Stomach (tissue), 9 donors: ENCODE data around the gene ADPRHL1. TPM values are rescaled to one million over a fixed set of nuclear protein-coding genes. Genes with fewer than 3 reads are reported as not detected.

ENCODE experiments used
- DNase-seq, 2 donors: peaks; one replicate each; pipeline versions ENCODE4 v3.0.0 to v3.0.0-alpha.2; 2013 to 2019
- H3K27ac ChIP-seq, 5 donors: fragments of 200-600 bp in 4 of 5; sonication (generic) in 4 of 5; one replicate each; pipeline ENCODE4 v1.5.1; 2013 to 2019; ENCODE audit warnings: mild to moderate bottlenecking in 1 of 5, moderate library complexity in 1 of 5
- H3K27me3 ChIP-seq, 3 donors: fragments of 200-600 bp; sonication (generic); one replicate each; pipeline ENCODE4 v1.5.1; 2017 to 2019; ENCODE audit warnings: mixed run types in 1 of 3
- H3K36me3 ChIP-seq, 4 donors: fragments of 200-600 bp; sonication (generic); 1 replicate in 3 of 4; 2 replicates in 1 of 4; pipeline ENCODE4 v1.5.1; 2016 to 2019
- H3K4me1 ChIP-seq, 4 donors: fragments of 200-600 bp; sonication (generic); one replicate each; pipeline ENCODE4 v1.5.1; 2016 to 2019
- H3K4me3 ChIP-seq, 4 donors: fragments of 200-600 bp; sonication (generic) in 3 of 4; one replicate each; pipeline ENCODE4 v1.5.1; 2016 to 2019; ENCODE audit warnings: mild to moderate bottlenecking in 1 of 4
- H3K9me3 ChIP-seq, 4 donors: fragments of 200-600 bp; sonication (generic); one replicate each; pipeline ENCODE4 v1.5.1; 2016 to 2019
- CTCF ChIP-seq, 7 experiments: fragments of 450-650 bp in 4 of 7; fragments of 200-600 bp in 3 of 7; sonication (generic) in 3 of 7; IDR thresholded peaks; one replicate each; pipeline ENCODE4 v1.5.1; 2016 to 2019; ENCODE audit warnings: antibody characterized with exemption in 7 of 7, control low read depth in 2 of 7, mild to moderate bottlenecking in 1 of 7
- EP300 ChIP-seq: sonication (generic); formaldehyde crosslinking; IDR thresholded peaks from one replicate; pipeline ENCODE4 v1.6.1; 2017; ENCODE audit warnings: antibody characterized with exemption
- POLR2A ChIP-seq, 4 donors: fragments of 450-650 bp; IDR thresholded peaks; one replicate each; pipeline ENCODE4 v1.6.1; 2016; ENCODE audit warnings: antibody characterized with exemption in 4 of 4, control low read depth in 2 of 4, mild to moderate bottlenecking in 1 of 4, moderate library complexity in 1 of 4
- POLR2AphosphoS5 ChIP-seq, 3 donors: sonication (generic); formaldehyde crosslinking; IDR thresholded peaks; one replicate each; pipeline ENCODE4 v1.6.1; 2016; ENCODE audit warnings: antibody characterized with exemption in 3 of 3
- WGBS, 5 donors: extraction: QIAGEN DNeasy Blood & Tissue Kit in 3 of 5; methylation state at CpG; one replicate each; pipeline versions ENCODE4 v1.1.5 to v1.1.7; 2013 to 2018; 5-methylcytosine and 5-hydroxymethylcytosine counted together
- intact Hi-C: fragments of 100-400 bp; cut with DNase I; formaldehyde crosslinking; loops from one replicate; pipeline ENCODE4 v1.15.1; 2023; ENCODE audit warnings: low total_unique reads
- polyA plus RNA-seq, 3 donors: library from polyadenylated mRNA; stranded (reverse); fragments of 200-250 nt; gene quantifications; one replicate each; pipeline ENCODE4 v1.2.3, GENCODE V29; 2013
- total RNA-seq, 5 donors: library from RNA; depleted of rRNA; stranded (reverse); fragments of >200 nt; gene quantifications; one replicate each; pipeline versions ENCODE4 v1.1.0 to v1.2.3, GENCODE V29; 2014 to 2016
- donor health status: healthy with polysubstance abuse.
- donor health status: Bipolar disorder and iron deficiency.
- donor health status: healthy.

The ADPRHL1 gene
- total and polyA plus RNA-seq, 8 donors = 1.7 to 6.7 (median 2.7) TPM

- no peak for TF ChIP-seq CTCF (IDR thresholded peaks at IDR 0.05)
- no peak for TF ChIP-seq POLR2AphosphoS5 (IDR thresholded peaks at IDR 0.05)
- TF ChIP-seq EP300 = no peak
- Histone ChIP-seq H3K9me3 (no peaks in the 10 kb centered on the region), H3K4me1 (no peaks in the 10 kb centered on the region), H3K27me3 (peaks cover 0 to 58% (median 6%) of the 10 kb centered on the region in 3 donors), H3K4me3 (no peak overlapping the region), H3K36me3 (no peaks in the 10 kb centered on the region), H3K27ac (no peak overlapping the region)
- no peak for DNase-seq
- intact Hi-C loops = no loop called here
- 89 to 92% (median 90%) methylated on average over 2 of the region's 2 CpGs for WGBS, 5 donors
These were observed 48.9 kb downstream of the ADPRHL1 start for GRCh38 chr13:113404366-113404722.

GRCh38 chr13:113403255-113404104 is 49.8 kb downstream of the ADPRHL1 start:
- TF ChIP-seq POLR2A (IDR thresholded peaks at IDR 0.05) (no peak), POLR2AphosphoS5 (IDR thresholded peaks at IDR 0.05) (no peak), CTCF (IDR thresholded peaks at IDR 0.05) (no peak), EP300 (no peak)
- no peak for DNase-seq
- intact Hi-C loops = no loop called here
- H3K27me3 ChIP-seq = peaks cover 0 to 58% (median 6%) of the 10 kb centered on the region in 3 donors
- H3K4me1 ChIP-seq = no peaks in the 10 kb centered on the region
- no peak overlapping the region for H3K4me3 ChIP-seq
- H3K9me3 ChIP-seq = no peaks in the 10 kb centered on the region
- H3K27ac ChIP-seq = no peak overlapping the region
- H3K36me3 ChIP-seq = no peaks in the 10 kb centered on the region
- 77 to 87% (median 83%) methylated on average over 27 to 32 of the region's 32 CpGs for WGBS, 5 donors

- Histone ChIP-seq H3K4me1 (peaks cover 0 to 5% (median 2%) of the 10 kb centered on the region in 4 donors), H3K27me3 (peaks cover 0 to 52% (median 6%) of the 10 kb centered on the region in 3 donors), H3K36me3 (no peaks in the 10 kb centered on the region), H3K4me3 (no peak overlapping the region), H3K27ac (no peak overlapping the region), H3K9me3 (no peaks in the 10 kb centered on the region)
- 77 to 83% (median 80%) methylated on average over 25 to 33 of the region's 33 CpGs for WGBS, 5 donors
- TF ChIP-seq POLR2AphosphoS5 (IDR thresholded peaks at IDR 0.05) (no peak), EP300 (no peak)
- DNase-seq = no peak
- intact Hi-C loops = no loop called here
These were observed 50.6 kb downstream of the ADPRHL1 start for GRCh38 chr13:113402471-113403254.

- DNase-seq = no peak
- Histone ChIP-seq H3K27me3 (peaks cover 0 to 42% (median 0%) of the 10 kb centered on the region in 3 donors), H3K4me3 (no peak overlapping the region), H3K27ac (peak overlapping the region in 1 of 5 donors; percentile 13), H3K36me3 (no peaks in the 10 kb centered on the region), H3K4me1 (peaks cover 0 to 13% (median 3%) of the 10 kb centered on the region in 4 donors), H3K9me3 (no peaks in the 10 kb centered on the region)
- WGBS, 5 donors = 85 to 91% (median 89%) methylated on average over 27 to 52 of the region's 52 CpGs
- intact Hi-C loops = no loop called here
- TF ChIP-seq CTCF (IDR thresholded peaks at IDR 0.05) (no peak), POLR2A (IDR thresholded peaks at IDR 0.05) (no peak), POLR2AphosphoS5 (IDR thresholded peaks at IDR 0.05) (no peak), EP300 (no peak)
These were observed 51.6 kb downstream of the ADPRHL1 start for GRCh38 chr13:113401452-113402415.
